ENCODE data around the gene CLCF1.

CLCF1 gene

DNA sequence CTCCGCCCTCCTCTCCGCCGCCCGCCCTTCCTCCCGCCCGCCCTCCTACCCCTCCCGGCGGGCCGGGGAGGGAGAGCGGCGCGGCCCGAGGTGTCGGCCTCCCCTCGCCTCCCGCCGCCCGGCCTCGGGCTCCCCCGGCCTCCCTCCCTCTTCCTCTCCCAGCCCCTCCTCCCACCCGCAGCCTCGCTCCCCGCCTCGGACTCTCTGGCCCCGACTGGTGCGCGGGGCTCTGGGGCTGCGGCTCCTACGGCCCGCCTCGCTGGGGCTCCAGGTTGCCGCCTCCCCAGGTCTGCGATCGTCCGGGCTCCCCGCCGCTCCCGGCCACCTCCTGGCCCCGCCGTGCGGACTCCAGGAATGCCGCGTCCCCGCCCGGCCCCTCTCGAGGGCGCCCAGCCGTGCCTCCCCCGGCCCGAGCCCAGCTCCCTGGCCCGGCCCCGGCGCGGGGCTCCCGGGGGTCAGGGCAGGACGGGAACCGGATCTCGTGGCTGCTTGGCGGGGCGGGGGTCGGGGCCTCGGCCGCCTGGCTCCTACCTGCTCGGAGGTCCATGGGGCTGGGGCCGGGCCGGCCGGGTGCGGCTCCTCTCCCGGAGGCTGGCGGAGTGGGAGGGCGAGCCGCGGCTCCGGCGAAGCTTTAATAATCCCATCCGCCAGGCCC, at the start of gene CLCF1:
CLCF1 (minus strand) TSS at position 606 of the 655 bp plus-strand sequence; CDS start at position 547, 59 bp downstream.
- DNase-seq (ENCODE audit: low spot score), result no peak

DNA sequence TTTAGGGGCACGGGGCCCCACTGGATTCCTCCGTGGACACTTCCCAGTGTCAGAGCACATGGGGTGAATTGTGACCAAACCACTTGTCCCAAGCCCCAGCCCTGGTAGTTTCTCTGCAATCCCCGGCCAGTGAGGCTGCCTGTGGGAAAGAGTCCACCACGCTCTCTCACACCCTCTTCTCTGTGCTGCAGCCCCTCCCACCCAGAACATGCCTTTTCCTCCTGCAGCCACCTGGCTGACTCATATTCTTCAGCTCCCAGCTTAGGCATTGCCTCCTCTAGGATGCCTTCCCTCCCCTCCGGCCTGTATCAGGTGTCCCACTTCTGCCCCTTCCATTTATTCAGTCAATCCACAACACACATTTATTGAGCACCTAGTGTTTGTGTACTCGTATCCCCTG, 49.5 kb upstream of the CLCF1 start:
- DNase-seq (ENCODE audit: low spot score), result no peak

DNA sequence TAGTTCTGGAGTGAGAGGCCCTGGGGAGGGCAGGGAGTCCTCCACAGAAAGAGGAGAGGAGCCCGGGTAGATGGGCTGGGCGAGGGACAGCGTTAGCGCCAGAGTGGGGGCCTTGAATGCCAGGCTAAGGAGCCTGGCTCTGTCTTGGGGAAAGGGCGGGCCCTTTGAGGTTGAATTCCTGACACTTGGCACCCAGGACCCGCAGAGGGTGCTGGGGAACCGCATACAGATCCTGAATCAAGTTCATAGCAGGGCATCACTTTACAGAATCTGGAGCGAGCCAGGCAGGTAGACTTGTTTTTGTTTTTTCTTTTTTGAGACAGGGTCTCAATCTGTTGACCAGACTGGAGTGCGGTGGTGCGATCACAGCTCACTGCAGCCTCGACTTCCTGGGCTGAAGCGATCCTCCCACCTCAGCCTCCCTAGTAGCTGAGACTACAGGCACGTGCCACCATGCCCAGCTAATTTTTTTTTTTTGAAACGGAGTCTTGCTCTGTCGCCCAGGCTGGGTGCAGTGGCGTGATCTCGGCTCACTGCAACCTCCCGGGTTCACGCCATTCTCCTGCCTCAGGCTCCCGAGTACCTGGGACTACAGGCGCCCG, 48.1 kb upstream of the CLCF1 start:
- no peak for DNase-seq (ENCODE audit: low spot score)

DNA sequence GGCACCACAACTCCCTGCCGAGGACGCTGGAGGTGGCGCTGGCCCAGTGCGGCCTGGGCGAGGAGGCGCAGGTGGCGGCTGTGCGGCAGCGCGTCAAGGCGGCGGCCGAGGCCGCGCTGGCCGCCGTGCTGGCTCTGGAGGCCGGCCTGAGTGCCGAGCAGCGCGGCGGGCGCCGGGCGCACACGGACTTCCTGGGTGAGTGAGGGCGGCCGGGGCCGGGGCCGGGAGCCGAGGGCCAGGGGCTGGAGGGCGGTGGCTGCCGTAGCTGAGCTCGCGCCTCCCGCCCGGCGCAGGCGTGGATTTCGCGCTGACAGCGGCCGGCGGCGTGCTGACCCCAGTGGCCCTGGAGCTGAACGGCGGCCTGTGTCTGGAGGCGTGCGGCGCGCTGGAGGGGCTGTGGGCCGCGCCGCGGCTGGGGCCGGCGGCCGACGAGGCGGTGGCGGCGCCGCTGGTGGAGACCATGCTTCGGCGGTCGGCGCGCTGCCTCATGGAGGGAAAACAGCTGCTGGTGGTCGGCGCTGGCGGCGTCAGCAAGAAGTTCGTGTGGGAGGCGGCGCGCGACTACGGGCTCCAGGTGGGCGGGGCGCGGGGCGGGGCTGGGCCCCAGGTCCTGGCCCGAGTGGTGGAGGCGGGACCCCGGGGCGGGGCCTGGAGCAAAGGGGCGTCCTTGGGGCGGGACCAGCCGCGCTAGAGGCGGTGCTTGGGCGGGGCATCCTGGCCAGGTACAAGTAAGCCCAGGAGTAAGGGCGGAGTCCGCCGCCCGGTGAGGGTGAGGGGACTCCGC, 47.4 kb upstream of the CLCF1 start:
- peak; percentile 83 for DNase-seq (ENCODE audit: low spot score)

DNA sequence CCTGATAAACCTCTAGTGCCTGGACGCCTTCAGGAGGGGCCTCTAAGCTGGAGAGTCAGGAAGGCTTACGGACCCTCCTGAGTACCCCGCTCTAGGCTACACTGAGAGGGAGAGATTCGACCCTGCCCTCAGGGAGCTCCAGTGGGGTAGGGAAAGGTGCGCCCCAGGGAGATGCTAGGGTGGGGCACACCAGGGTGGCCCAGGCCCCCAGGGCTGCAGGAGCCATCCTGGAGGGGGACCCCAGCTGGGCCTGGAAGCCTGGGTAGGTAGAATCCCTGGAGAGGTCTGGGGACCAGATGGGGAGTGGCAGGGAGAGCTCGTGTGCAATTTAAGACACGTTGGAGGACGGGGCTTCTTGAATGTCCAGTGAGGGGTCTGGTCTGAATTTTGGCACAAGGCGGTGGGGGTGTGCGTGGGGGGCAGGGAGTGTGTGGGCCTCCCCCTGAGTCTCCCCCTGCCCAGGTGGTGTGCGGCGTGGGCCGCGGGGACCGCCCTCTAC, 46.8 kb upstream of the CLCF1 start:
- no peak for DNase-seq (ENCODE audit: low spot score)

DNA sequence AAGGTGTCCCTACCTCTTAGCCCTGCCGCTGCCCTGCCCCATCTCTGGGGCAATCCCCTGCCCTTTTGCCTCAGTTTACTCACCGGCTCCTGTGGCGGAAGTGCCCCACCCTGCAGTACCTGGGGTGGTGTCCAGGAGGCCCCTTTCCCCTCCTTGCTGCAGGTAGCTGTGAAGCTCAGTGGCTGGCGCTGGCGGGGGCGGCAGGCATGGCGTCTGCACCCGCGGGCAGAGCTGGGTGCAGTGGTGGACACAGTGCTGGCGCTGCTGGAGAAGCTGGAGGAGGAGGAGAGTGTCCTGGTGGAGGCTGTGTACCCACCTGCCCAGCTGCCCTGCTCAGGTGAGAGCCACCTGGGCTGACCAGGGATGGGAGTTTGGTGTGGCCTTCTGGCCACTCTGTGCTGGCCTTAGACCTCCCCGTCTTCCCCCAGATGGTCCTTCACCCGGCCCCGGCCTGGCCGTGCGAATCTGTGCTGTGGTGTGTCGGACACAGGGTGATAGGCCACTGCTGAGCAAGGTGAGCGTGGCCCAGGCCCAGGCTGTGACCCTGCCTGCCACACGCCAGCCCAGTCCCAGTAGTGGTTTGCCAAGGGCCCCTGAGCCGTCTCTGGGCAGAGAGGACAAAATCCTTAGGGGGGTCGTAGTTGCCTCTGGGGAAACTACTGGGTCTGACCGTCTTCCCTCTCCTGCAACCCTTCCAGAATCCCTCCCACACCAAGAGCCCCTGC, 46.1 kb upstream of the CLCF1 start:
- DNase-seq (ENCODE audit: low spot score), result no peak

DNA sequence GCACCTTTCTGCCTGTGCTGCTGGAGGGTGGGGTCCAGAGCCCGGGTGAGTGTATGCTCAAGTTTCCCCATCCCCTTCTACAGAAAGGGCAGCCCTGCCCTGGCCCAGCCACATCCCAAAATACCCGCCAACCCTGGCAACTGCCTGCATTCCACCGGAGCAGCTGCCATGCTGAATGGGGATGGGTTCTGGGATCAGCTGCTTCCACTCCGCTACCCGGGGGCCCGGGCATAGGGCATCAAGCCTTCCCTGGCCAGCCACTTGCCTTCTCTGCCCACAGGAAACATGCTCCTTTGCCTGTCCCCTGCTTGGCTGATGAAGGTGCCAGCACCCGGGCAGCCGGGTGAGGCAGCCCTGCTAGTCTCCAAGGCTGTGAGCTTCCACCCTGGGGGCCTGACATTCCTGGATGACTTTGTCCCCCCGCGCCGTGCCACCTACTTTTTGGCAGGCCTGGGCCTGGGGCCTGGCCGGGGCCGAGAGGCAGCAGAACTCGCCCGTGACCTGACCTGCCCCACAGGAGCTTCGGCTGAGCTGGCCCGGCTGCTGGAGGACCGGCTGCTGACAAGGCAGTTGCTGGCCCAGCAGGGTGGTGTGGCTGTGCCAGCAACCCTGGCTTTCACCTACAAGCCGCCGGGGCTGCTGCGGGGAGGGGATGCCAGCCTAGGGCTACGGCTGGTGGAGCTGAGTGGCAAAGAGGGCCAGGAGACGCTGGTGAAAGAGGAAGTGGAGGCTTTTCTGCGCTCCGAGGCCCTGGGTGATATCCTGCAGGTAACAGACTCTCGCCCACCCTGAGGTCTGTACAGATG, 45.3 kb upstream of the CLCF1 start:
- DNase-seq (ENCODE audit: low spot score), result no peak

DNA sequence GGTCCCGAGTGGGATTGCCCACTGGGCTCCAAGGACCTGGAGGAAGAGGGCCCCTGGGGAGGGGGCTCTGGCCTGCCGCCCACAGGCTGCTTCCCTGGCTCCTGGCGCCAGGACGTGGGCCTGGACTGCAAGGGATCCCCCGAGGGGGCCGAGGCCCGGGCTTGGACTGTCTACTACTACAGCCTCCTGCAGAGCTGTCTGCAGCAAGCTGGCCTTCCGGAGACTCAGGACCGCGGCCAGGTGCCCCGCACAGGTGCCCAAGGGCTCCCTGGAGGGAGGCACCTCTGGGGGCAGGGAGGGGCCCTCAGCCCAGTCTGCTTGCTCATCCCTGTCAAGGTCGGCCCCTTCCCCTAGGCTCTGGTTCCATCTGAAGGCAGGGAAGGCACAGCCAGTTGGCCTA, 44.0 kb upstream of the CLCF1 start:
- DNase-seq (ENCODE audit: low spot score), result no peak

DNA sequence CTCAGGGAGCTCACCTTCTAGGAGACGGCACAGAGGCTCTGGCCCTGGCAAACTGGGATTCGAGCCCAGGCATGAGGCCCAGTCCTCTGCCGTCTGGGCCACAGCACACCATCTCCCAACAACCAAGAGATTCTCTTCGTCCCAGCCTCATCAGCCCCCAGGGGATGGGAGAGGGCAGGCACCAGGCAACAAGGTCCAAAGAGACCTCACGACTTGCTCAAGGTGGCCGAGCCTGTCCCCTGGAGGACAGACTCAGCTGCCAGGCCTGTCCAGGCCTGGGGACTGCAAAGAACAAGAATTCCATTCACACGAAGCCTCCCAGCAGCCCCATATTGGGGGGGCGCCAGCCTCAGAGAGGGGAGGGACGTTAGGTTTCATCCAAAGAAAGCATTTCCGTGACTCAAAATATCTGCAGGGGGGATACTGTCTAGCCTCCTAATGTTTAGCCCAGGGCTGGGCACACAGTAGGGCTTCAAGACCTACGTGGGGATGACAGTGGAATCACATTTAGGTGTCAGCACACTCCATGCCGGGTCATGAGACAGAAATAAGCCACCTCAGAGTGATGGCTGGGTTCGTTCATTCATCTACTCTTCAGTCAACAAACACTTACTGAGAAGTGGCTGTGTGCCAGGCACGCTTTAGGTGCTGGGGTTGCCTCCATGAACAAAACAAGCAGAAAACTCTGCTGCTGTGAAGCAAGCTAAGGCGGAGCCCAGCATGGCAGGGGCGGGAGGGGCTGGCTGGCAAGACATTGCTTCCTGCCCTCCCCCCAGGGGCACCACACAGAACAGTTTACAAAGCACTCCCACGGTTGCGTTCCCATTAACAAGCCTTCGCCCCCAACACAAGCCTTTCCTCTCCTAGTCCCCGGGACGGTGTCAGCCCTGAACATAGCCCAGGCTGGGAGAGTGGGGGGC, 43.3 kb upstream of the CLCF1 start:
- no peak for DNase-seq (ENCODE audit: low spot score)

DNA sequence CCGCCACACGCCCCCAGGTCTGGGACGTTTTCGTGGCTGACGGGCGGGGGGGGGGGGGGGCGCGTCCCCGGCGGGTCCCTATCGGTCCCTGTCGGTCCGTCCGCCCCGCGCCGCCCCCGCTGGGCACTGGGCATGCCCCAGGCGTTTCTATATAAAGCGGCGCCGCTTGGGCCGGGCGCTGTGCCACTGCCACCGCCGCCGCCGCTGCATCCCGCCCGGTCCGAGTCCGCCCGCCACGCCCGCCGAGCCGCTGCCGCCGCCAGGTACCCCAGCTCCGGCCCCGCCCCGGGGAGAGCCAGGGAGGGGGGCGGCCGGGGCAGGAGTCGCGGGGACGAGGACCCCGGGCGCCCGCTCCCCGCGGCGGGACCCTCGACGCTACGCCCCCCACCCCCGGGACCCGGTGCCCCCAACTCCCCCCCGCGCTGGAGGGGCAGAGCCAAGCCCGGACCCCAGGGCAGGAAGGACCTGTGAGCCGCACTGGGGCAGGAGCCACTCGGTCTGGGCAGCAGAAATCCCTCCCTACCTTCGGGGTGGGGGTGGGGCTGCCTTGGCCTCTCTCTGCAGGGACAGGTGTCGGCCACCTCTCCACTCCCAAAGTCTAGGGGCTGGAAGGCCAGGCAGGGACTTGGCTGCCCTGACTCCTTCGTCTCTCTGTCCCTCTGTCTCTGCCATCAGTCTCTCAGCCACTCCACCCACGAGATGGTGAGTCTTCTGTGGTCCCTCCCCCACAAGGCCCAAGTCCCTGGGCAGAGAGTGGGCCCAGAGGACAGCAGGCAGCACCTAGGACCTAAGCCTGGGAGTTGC, 42.3 kb upstream of the CLCF1 start, which contains the start of gene CARNS1:
CARNS1 (plus strand) TSS at position 178 of the 804 bp plus-strand sequence; CDS start at position 700, 522 bp downstream.
- no peak for DNase-seq (ENCODE audit: low spot score)

DNA sequence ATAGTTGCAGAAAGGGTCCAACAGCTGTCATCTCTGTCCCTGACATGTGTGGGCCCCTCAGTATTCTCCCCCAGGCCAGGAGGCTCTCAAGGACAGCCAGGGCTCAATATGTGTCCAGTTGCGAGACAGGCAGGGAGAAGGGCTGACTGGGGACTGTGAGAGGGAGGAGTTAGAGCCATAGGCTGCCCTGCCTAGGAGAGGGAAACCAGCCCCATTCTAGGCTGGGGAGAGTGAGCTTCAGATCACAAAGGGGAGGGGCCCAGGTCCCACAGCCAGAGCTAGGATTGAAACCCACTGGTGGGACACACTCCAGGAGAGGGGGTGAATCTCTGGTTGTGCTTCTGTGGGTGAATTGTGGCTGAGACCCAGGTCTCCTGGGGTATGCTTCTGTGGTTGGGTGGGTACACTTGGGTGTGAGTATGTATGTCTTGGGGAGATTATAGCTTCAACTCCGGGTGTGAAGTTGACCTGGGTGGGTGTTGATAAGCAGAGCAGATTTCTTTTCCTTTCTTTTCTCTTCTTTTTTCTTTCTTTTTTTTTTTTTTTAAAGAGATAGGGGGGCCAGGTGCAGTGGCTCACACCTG, 40.0 kb upstream of the CLCF1 start:
- no peak for DNase-seq (ENCODE audit: low spot score)

DNA sequence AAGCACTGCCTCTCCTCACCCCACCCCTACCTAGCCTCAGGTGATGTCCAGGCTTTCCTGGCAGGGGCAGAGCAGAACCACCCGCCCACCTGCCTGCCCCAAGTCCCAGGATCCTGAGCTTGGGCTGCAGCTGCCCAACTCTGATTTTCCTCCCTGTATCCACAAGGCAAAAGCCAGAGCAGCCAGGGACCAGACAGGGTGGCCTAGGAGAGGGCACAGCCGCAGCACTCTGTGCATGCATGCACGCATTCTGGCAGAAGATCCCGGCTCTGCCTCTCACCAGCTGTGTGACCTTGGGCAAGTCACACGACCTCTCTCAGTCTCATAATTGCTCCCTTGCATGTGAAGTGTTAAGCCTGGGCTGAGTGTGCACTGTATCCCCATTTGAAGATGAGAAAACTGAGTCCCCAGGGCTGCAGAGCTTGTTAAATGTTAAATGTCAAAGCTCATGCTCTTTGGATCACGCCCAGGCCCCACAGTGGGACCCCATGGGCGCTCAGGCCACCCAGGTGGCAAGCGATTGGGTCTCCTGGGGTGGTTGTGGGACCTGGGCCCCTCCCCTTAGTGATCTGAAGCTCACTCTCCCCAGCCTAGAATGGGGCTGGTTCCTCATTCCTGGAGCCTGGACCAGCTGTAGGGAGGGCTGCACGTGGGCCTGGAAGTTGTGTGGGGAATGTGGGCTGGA, 39.2 kb upstream of the CLCF1 start:
- DNase-seq (ENCODE audit: low spot score), result no peak

DNA sequence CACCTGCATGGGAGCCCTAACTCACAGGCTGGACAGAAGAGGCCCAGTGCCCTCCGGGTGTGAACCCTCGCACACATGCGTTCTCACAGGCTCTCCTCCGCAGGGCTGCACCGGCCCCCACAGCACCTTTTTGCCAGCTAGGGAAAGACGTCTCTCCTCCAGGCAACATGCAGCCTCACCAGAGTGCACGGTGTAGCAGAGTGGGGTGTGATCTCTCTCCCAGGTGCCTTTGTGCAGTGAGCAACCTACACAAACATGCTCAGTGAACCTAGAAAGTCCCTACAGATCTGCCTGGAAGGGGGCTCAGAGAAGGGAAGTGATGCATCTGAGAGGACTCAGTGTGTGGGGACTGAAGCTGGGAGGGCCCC, 38.4 kb upstream of the CLCF1 start:
- no peak for DNase-seq (ENCODE audit: low spot score)

DNA sequence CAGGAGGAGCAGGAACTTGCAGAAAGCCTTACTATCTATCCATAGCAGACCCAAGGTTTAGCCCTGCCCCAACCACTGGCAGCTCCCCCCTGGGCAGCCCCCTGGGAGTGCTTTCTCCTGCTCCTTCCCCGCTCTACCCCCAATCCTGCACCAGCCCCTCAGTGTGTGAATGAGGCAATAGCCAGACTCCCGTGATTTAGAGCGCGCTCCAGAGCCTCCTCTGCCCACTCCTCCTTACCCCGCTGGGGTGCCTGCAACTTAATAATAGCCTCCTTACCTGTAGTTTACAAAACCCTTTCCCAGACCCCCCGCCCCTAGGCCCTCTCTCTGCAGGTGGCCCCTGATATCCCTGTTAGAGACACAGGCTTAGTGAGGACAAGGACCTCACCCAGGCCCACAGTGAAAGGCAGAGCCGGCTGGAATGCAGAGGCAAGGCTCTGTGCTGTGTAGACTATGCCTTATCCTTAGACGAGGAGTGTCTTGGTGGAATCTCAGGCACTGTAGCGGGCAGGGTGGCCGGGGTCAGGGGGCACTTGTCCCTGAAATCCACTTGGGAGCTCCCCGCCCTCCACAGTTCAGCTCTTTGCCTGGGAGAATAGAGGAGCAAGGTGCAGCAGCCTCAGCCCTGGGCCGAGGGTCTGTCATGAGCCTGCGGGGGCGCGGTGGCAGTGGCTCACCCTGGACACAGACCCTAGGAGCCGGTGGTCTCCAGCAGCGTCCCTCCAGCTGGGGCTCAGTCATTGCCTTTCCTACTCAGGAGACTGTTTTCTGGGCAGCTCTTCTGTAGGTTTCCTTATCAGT, 37.8 kb upstream of the CLCF1 start:
- DNase-seq (ENCODE audit: low spot score), result no peak

DNA sequence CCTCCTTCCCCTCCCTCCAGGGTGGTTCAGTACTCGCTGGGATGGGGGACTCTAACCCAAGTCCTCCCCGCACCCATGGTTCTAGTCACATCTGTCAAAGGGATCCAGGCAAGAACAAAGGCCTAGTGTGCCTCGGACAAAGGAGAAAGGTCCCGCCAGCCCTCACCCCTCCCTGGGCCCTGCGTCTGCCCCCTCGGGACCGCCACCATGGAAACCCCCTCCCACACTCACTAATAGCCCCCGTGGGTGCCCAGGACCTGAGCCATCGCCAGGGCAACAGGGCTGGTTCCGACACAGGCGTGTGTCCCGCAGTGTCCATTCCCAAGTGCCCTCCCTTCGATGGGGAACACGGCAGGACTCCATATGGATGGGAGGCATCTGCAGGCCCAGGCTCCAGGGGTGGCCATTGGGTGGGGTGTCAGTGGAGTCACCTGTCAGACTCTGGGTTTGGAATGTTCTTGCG, 37.0 kb upstream of the CLCF1 start:
- DNase-seq (ENCODE audit: low spot score), result peak; percentile 97

DNA sequence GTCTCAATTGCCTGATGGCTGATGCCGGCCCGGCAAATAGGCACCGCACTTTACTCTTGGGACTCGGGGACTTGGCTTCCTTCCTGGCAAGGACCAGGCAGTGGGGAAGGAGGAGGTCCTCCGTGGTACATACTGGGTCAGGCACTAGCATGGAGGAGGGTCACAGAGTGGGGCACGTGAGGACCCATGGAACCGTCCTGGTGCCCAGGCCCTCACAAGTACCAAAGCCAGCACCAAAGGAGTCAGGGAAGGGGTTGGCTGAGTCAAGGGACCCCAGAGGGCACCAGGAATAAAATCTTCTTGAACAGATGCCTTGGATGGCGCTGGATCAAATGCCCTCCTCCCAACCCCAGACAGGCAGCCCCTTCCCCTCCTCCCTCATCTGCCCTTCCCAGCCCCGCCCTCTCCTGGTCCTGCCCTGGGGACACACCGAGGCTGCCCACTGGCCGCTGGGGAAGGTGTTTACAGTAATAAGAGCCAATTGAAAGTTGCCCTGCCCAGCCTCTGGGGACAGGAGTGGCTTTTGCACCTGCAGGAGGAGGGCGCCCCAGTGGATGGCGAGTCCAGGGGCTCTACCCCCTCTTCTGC, 36.5 kb upstream of the CLCF1 start:
- no peak for DNase-seq (ENCODE audit: low spot score)

DNA sequence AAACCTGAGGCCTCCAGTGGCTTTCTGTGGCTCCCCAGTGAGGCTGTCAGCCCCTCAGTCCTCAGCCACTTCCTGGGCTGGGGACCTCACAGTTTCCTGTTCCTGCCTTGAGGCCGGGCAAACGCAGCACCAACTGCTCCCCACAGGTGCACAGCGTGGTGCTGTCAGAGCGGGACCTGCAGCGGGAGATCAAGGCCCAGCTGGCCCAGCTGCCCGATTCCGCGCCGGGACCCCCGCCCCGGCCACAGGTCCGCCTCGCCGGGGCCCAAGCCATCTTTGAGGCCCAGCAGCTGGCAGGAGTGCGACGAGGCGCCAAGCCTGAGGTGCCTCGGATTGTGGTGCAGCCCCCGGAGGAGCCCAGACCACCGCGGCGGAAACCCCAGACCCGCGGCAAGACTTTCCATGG, 35.9 kb upstream of the CLCF1 start:
- DNase-seq (ENCODE audit: low spot score), result no peak

All from globus pallidus (tissue), 1 donor.